ENCODE measurements around the gene DLG2.

DNA sequence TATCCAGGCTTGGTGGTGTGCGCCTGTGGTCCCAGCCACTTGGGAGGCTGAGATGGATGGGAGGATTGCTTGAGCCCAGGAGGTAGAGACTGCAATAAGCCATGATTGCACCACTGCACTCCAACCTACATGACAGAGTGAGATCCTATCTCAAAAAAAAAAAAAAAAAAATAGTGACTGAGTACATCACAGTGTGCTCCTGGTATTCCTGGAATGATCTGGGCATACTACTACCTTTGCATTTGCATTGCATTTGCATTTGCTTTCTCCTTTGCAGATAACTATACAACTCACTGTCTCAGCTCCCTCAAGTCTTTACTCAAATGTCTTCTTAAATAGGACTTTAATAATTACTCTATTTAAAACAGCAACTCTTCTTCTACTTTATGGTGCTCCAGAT, 51.8 kb downstream of the DLG2 start:
- no peak for TF ChIP-seq POLR2A (IDR thresholded peaks at IDR 0.05)
- TF ChIP-seq, protein P1, sequence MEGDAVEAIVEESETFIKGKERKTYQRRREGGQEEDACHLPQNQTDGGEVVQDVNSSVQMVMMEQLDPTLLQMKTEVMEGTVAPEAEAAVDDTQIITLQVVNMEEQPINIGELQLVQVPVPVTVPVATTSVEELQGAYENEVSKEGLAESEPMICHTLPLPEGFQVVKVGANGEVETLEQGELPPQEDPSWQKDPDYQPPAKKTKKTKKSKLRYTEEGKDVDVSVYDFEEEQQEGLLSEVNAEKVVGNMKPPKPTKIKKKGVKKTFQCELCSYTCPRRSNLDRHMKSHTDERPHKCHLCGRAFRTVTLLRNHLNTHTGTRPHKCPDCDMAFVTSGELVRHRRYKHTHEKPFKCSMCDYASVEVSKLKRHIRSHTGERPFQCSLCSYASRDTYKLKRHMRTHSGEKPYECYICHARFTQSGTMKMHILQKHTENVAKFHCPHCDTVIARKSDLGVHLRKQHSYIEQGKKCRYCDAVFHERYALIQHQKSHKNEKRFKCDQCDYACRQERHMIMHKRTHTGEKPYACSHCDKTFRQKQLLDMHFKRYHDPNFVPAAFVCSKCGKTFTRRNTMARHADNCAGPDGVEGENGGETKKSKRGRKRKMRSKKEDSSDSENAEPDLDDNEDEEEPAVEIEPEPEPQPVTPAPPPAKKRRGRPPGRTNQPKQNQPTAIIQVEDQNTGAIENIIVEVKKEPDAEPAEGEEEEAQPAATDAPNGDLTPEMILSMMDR (IDR thresholded peaks at IDR 0.05): no peak

All from tibial nerve (tissue), 3 donors.